ENCODE data around the gene PEX11B. TPM values are rescaled to one million over a fixed set of nuclear protein-coding genes. Genes with fewer than 3 reads are reported as not detected.

Gene PEX11B
- total RNA-seq, 2 experiments from 2014 or later: 22.6 to 26.4 TPM

DNA sequence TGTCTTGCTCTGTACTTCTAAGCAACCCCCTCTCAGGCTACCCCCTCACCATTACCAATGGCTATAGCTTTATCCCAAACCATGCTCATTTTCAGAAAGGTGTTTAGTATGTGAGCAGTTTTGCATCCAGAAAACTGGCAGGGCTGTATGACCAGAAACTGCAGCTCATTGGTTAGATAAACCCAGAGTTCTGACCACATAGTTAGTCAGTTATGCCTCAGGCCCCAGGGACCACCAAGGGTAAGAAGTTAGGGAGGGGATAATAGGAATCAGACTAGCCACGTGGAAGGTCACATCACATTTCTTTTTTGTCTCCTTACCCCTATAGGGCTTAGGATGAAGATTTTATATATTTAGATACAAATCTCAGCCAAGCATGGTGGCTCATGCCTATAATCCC lies 9.9 kb downstream of the PEX11B start:
- DNase-seq (no peak), ATAC-seq (no peak)
- CTCF ChIA-PET: interaction anchor here (0.7 to 5.4 kb wide), 14 partner anchors 16 to 125 kb away, joined by 3 to 44 read pairs (median 4); partner anchors contain the start of genes ANKRD34A, NUDT17 and POLR3GL
- no peak overlapping the region for H3K27ac Mint-ChIP-seq
- POLR2A ChIA-PET: interaction anchor here (0.9 kb wide), 1 partner anchor 63 kb away, joined by 3 read pairs; the partner anchor contains the start of gene NUDT17
- peaks cover 2% of the 10 kb centered on the region for H3K4me1 Mint-ChIP-seq
- H3K4me3 Mint-ChIP-seq: no peak overlapping the region
- H3K27me3 Mint-ChIP-seq: no peaks in the 10 kb centered on the region
- intact Hi-C loops (cut with DNase I, micrococcal nuclease): no loop called here
- peaks cover 16% of the 10 kb centered on the region for H3K36me3 Mint-ChIP-seq (ENCODE audit: low read depth)
- no peaks in the 10 kb centered on the region for H3K9me3 Mint-ChIP-seq (ENCODE audit: low read depth)

DNA sequence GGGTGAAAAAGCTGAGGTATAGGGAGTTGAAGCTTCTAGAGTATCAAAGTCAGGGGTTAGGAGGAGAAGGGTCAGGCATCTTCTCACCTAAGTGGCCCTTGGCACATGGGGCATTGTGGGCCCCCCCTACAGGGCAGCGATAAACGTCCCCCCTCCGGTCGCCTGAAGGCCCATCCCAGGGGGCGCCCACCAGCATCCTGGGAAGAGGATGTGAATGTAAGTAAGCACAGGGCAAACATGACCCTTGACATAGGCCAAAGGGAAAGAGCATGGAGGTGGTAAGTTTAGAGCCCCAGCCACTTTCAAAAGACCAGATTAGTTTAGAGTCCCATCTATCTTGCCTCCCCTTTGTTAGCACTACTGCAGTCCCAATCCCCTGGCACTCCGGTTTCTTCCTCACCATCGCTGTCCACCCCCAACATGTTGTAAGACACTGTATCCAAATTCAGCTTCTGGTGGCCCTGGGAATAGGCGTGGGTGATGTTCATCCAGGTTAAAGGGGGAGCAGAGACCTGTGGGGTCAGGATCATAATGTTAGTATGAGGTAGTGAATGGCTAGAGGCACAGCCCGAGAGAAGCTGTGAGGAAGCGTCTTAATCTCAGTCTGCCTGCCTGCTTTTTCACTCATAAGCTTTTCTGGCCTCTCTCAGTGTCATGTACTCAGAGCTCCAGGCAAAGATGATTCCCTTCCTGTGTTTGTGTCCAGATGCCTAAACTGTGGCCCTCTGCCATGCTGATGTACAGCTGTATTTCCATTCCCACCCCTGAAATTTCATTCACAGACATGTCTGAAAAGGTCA lies 11.4 kb downstream of the PEX11B start:
- no peaks in the 10 kb centered on the region for H3K4me1 Mint-ChIP-seq
- POLR2A ChIA-PET: no interaction called here
- intact Hi-C loops (cut with DNase I, micrococcal nuclease): loop anchor here in 1 of 2 experiments (2.0 kb wide), 1 partner anchor 14 kb away; no protein-coding TSS in a partner anchor

GRCh38 chr1:145901312-145902021 lies 17.1 kb downstream of the PEX11B start:
- intact Hi-C loops (cut with DNase I, micrococcal nuclease): no loop called here
- CTCF ChIA-PET: interaction anchor here (0.7 to 1.4 kb wide), 2 partner anchors 9 to 22 kb away, joined by 4 to 5 read pairs; no protein-coding TSS in a partner anchor

More for the DNA sequence above, 11.4 kb downstream of the PEX11B start:
- H3K4me3 Mint-ChIP-seq: no peak overlapping the region
- H3K36me3 Mint-ChIP-seq (ENCODE audit: low read depth): peaks cover 10% of the 10 kb centered on the region
- H3K27ac Mint-ChIP-seq: no peak overlapping the region
- H3K9me3 Mint-ChIP-seq (ENCODE audit: low read depth): no peaks in the 10 kb centered on the region
- CTCF ChIA-PET: interaction anchor here (0.6 to 5.4 kb wide), 4 partner anchors 9 to 62 kb away, joined by 4 to 44 read pairs (median 4); partner anchors contain the start of gene NUDT17
- DNase-seq: no peak
- H3K27me3 Mint-ChIP-seq: no peaks in the 10 kb centered on the region
- ATAC-seq: no peak

GRCh38 chr1:145898756-145899155 lies 19.8 kb downstream of the PEX11B start:
- ATAC-seq (no peak), DNase-seq (no peak)
- Mint-ChIP-seq H3K27ac (no peak overlapping the region), H3K4me3 (no peak overlapping the region), H3K36me3 (ENCODE audit: low read depth) (peaks cover 1% of the 10 kb centered on the region), H3K27me3 (no peaks in the 10 kb centered on the region), H3K9me3 (ENCODE audit: low read depth) (no peaks in the 10 kb centered on the region), H3K4me1 (no peaks in the 10 kb centered on the region)
- CTCF ChIA-PET: interaction anchor here (0.7 to 1.1 kb wide), 2 partner anchors 9 to 53 kb away, joined by 4 read pairs; partner anchors contain the start of gene NUDT17
- POLR2A ChIA-PET: no interaction called here
- intact Hi-C loops (cut with DNase I, micrococcal nuclease): loop anchor here in 1 of 2 experiments (2.0 kb wide), 1 partner anchor 14 kb away; the partner anchor contains the start of gene ANKRD35

More at GRCh38 chr1:145901312-145902021, 17.1 kb downstream of the PEX11B start:
- ATAC-seq (no peak), DNase-seq (no peak)
- H3K36me3 Mint-ChIP-seq (ENCODE audit: low read depth): peaks cover 1% of the 10 kb centered on the region
- POLR2A ChIA-PET: interaction anchor here (0.6 kb wide), 1 partner anchor 128 kb away, joined by 3 read pairs; no protein-coding TSS in a partner anchor
- no peaks in the 10 kb centered on the region for H3K4me1 Mint-ChIP-seq
- no peak overlapping the region for H3K27ac Mint-ChIP-seq
- H3K4me3 Mint-ChIP-seq: no peak overlapping the region
- H3K27me3 Mint-ChIP-seq: no peaks in the 10 kb centered on the region
- H3K9me3 Mint-ChIP-seq (ENCODE audit: low read depth): no peaks in the 10 kb centered on the region

- DNase-seq (no peak), ATAC-seq (no peak)
- Mint-ChIP-seq H3K4me1 (no peaks in the 10 kb centered on the region), H3K4me3 (no peak overlapping the region), H3K9me3 (ENCODE audit: low read depth) (no peaks in the 10 kb centered on the region), H3K27ac (no peak overlapping the region), H3K36me3 (ENCODE audit: low read depth) (peaks cover 1% of the 10 kb centered on the region), H3K27me3 (no peaks in the 10 kb centered on the region)
- ChIA-PET CTCF (interaction anchor here (1.1 kb wide), 1 partner anchor 52 kb away, joined by 4 read pairs; the partner anchor contains the start of gene NUDT17), POLR2A (no interaction called here)
- intact Hi-C loops (cut with DNase I, micrococcal nuclease): loop anchor here in 1 of 2 experiments (2.0 kb wide), 1 partner anchor 13 kb away; the partner anchor contains the start of gene ANKRD35
These were observed 20.5 kb downstream of the PEX11B start for GRCh38 chr1:145897969-145898368.

DNA sequence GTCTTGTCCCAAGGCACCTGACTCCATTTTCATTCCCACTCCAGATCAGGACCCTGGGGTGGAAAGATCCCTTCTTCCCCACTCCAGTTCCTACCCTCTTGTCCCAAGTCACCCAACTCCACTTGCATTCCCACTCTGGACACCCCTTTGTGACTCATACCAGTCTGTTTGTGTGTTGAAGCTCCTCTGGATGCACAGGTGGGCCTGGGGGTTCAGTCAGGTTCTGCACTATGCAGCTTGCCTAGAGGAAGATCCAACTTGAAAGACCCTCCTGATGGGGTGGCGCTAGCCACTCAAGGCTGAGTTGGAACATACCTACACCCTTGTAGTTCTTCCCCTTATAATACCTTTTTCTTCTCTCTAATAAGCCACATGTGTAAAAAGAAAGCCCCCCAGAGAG lies 23.0 kb downstream of the PEX11B start:
- DNase-seq: no peak
- ChIA-PET CTCF (interaction anchor here (0.6 to 2.0 kb wide), 7 partner anchors 15 to 121 kb away, joined by 3 to 9 read pairs (median 4); partner anchors contain the start of gene NUDT17), POLR2A (interaction anchor here (0.6 kb wide), 1 partner anchor 61 kb away, joined by 3 read pairs; no protein-coding TSS in a partner anchor)
- Mint-ChIP-seq H3K36me3 (ENCODE audit: low read depth) (peaks cover 1% of the 10 kb centered on the region), H3K27me3 (no peaks in the 10 kb centered on the region), H3K4me3 (no peak overlapping the region), H3K4me1 (no peaks in the 10 kb centered on the region), H3K9me3 (ENCODE audit: low read depth) (no peaks in the 10 kb centered on the region), H3K27ac (no peak overlapping the region)
- no peak for ATAC-seq
- intact Hi-C loops (cut with DNase I, micrococcal nuclease): no loop called here

DNA sequence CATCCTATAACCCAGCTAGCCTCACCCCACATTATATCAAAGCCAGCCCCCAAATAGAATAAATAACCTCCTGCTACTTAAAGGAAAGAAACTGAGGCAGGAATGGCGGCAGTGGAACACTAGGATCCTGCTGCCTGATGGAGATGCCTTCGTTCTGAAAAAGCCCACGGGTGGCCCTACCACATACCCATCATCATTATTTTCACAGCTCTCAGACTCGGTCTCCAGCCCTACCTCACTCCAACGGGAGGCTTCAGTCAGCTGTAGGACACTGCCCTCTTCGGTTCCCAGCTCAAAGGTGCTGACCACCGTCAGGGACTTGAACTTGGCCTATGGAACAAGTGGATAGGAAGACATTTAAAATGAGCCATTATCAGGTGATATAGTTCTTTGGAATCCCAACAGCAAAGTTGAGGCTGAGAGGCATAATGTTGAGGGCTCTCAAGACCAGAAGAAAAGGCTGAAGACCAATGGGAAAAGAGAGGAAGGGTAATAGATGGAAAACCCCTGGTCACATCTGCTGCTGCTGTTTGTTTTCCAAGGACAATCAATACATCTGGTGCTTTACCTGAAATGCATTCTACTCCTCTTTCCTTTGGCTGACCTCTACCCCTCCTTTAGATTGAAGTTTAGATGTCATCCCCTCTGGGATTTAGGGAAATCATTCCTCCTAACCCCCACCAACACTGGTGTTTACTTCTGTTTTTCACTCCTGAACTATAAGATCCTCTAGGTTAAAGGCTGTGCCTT lies 25.0 kb downstream of the PEX11B start:
- ATAC-seq (no peak), DNase-seq (no peak)
- H3K4me1 Mint-ChIP-seq: no peaks in the 10 kb centered on the region
- H3K4me3 Mint-ChIP-seq: no peak overlapping the region
- peaks cover 1% of the 10 kb centered on the region for H3K36me3 Mint-ChIP-seq (ENCODE audit: low read depth)
- ChIA-PET CTCF (interaction anchor here (0.6 to 3.1 kb wide), 9 partner anchors 7 to 48 kb away, joined by 3 to 20 read pairs (median 5); partner anchors contain the start of genes ITGA10, NUDT17 and RBM8A), POLR2A (no interaction called here)
- no peaks in the 10 kb centered on the region for H3K9me3 Mint-ChIP-seq (ENCODE audit: low read depth)
- intact Hi-C loops (cut with DNase I, micrococcal nuclease): loop anchor here (1.0 to 5.0 kb wide), 4 partner anchors 13 to 117 kb away; partner anchors contain the start of gene NUDT17 (in 1 of the 2)
- H3K27me3 Mint-ChIP-seq: no peaks in the 10 kb centered on the region
- H3K27ac Mint-ChIP-seq: no peak overlapping the region

- ATAC-seq (no peak), DNase-seq (no peak)
- Mint-ChIP-seq H3K4me3 (no peak overlapping the region), H3K27ac (no peak overlapping the region), H3K9me3 (ENCODE audit: low read depth) (no peaks in the 10 kb centered on the region), H3K27me3 (no peaks in the 10 kb centered on the region), H3K36me3 (ENCODE audit: low read depth) (no peaks in the 10 kb centered on the region), H3K4me1 (no peaks in the 10 kb centered on the region)
- intact Hi-C loops (cut with DNase I, micrococcal nuclease): loop anchor here (1.0 to 5.0 kb wide), 4 partner anchors 14 to 118 kb away; partner anchors contain the start of gene NUDT17 (in 1 of the 2)
- CTCF ChIA-PET: interaction anchor here (0.6 to 3.1 kb wide), 16 partner anchors 8 to 116 kb away, joined by 3 to 20 read pairs (median 4); partner anchors contain the start of genes ITGA10, NUDT17 and RBM8A
- POLR2A ChIA-PET: interaction anchor here (0.6 kb wide), 1 partner anchor 33 kb away, joined by 3 read pairs; no protein-coding TSS in a partner anchor
These were observed 25.9 kb downstream of the PEX11B start for GRCh38 chr1:145892486-145893087.

DNA sequence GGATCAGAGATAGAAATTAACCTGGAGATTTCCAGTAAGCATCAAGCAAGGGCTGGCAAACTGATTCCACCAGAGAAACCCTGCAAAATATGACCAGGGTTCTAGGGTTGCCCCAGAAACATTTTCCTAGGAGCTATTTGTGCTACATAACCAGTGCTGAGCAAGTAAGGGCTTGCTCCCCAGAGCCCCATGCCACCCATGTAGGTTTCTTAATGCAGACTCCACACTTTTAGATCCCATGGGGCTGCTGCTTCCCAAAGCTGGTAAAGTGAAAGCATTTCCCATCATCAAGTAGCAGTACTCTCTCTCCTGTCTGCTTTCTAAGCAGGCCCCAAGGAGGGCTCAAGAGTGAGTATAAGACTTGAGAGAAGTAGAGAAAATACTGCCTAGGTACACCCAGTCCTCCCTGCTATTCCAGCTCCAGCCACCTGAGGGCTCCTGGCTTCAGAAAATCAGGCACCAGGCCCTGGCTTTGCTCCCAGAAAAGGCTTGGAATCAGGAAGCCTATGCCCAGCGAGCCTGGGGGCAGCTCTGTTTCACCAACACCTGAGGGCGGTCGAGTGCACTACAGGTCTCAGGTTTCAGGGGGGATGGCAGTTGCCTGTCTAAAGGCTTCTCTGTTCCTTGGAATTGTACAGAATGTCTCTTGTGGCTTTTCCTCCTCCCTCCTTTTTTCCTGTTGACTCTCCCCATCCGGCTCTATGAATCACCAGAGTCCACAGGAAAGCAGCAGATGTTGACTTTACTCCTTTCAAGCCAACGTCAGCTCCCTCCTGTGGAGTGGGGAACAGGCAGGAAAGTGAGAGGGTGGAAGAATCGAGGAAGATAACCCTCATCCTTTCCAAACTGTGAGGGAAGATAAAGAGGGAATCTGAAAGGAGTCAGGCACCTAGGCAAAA lies 26.7 kb downstream of the PEX11B start:
- intact Hi-C loops (cut with DNase I, micrococcal nuclease): loop anchor here (1.0 to 5.0 kb wide), 4 partner anchors 15 to 121 kb away; partner anchors contain the start of gene NUDT17 (in 1 of the 2)
- Mint-ChIP-seq H3K4me3 (no peak overlapping the region), H3K36me3 (ENCODE audit: low read depth) (no peaks in the 10 kb centered on the region), H3K27ac (no peak overlapping the region), H3K4me1 (no peaks in the 10 kb centered on the region), H3K9me3 (ENCODE audit: low read depth) (no peaks in the 10 kb centered on the region), H3K27me3 (no peaks in the 10 kb centered on the region)
- CTCF ChIA-PET: interaction anchor here (0.6 to 3.1 kb wide), 17 partner anchors 9 to 124 kb away, joined by 3 to 20 read pairs (median 5); partner anchors contain the start of genes ITGA10, NUDT17 and RBM8A
- DNase-seq (peak; percentile 74), ATAC-seq (peak; percentile 78)
- POLR2A ChIA-PET: interaction anchor here (0.6 to 1.0 kb wide), 2 partner anchors 32 to 160 kb away, joined by 3 to 4 read pairs; no protein-coding TSS in a partner anchor
